HepG2 (cell line): Measurements from ENCODE around the gene ZSCAN26. TPM values are rescaled to one million over a fixed set of nuclear protein-coding genes. Genes with fewer than 3 reads are reported as not detected.
A peak's percentile ranks its signal among the peaks of the same experiment; 100 is the strongest.

Experiments used
- BRCA1 ChIP-seq: sonication (generic); formaldehyde crosslinking; IDR thresholded peaks from 2 replicates; pipeline ENCODE4 v1.4.0; 2020; ENCODE audit warnings: missing genetic modification reagents
- IKZF4 ChIP-seq: sonication (generic); formaldehyde crosslinking; IDR thresholded peaks from 2 replicates; pipeline ENCODE4 v1.5.1; 2020; ENCODE audit warnings: borderline replicate concordance, mild to moderate bottlenecking, low read depth, missing genetic modification reagents; ENCODE audit errors: not compliant biosample characterization
- KLF11 ChIP-seq: IDR thresholded peaks from 2 replicates; pipeline ENCODE4 v1.6.1; 2016; ENCODE audit warnings: missing compliant biosample characterization
- KLF9 ChIP-seq: IDR thresholded peaks from 2 replicates; pipeline ENCODE4 v1.6.1; 2016; ENCODE audit warnings: low read depth
- MED8 ChIP-seq: sonication (generic); formaldehyde crosslinking; IDR thresholded peaks from 2 replicates; pipeline ENCODE4 v1.8.1; 2023; ENCODE audit warnings: mild to moderate bottlenecking, missing genetic modification reagents; ENCODE audit not compliant: insufficient replicate concordance
- RARA ChIP-seq: IDR thresholded peaks from 2 replicates; pipeline ENCODE4 v1.6.1; 2016; ENCODE audit warnings: missing genetic modification reagents, missing compliant biosample characterization
- RFX5 ChIP-seq: IDR thresholded peaks from 2 replicates; pipeline ENCODE4 v1.6.1; 2011; ENCODE audit warnings: low read depth, low read length, improper control_type of control experiment
- SAP130 ChIP-seq: IDR thresholded peaks from 2 replicates; pipeline ENCODE4 v1.6.1; 2016; ENCODE audit warnings: low read depth
- ZBTB7B ChIP-seq: sonication (generic); formaldehyde crosslinking; IDR thresholded peaks from 2 replicates; pipeline ENCODE4 v1.4.0; 2020; ENCODE audit warnings: missing genetic modification reagents
- ZNF530 ChIP-seq: sonication (generic); formaldehyde crosslinking; IDR thresholded peaks from 2 replicates; pipeline ENCODE4 v1.5.0; 2020; ENCODE audit warnings: low read depth, mild to moderate bottlenecking, missing genetic modification reagents
- ZNF558 ChIP-seq: sonication (generic); formaldehyde crosslinking; IDR thresholded peaks from 2 replicates; pipeline ENCODE4 v1.9.0; 2022; ENCODE audit warnings: mild to moderate bottlenecking, missing genetic modification reagents, borderline replicate concordance
- polyA plus RNA-seq, 8 experiments: library from polyadenylated mRNA; depleted of rRNA in 3 of 8; stranded (reverse) in 7 of 8; unstranded in 1 of 8; fragments of >200 nt; fragmentation: Illumina TruSeq in 4 of 8; extraction: Trizol in 4 of 8; gene quantifications; 2 replicates each; pipeline versions ENCODE4 v1.2.1 to v1.2.3, GENCODE V29; 2011 to 2016; ENCODE audit warnings: low read depth in 4 of 8, missing spikeins in 1 of 8, mixed read lengths in 1 of 8; ENCODE audit not compliant: insufficient read depth in 1 of 8
- total RNA-seq, 5 experiments: library from RNA; depleted of rRNA; stranded (reverse); fragments of >200 nt; fragmentation: Illumina TruSeq; extraction: Trizol; gene quantifications; 2 replicates each; pipeline ENCODE4 v1.2.3, GENCODE V29; 2016; ENCODE audit warnings: low read depth in 1 of 5
- TF ChIP-seq, protein P1 (sequence below): sonication (generic); formaldehyde crosslinking; conservative IDR thresholded peaks from 2 replicates; pipeline ENCODE4 v1.4.0; 2020; ENCODE audit warnings: missing genetic modification reagents
- TF ChIP-seq, protein P2 (sequence below): sonication (generic); formaldehyde crosslinking; IDR thresholded peaks from 2 replicates; pipeline ENCODE4 v1.4.0; 2020; ENCODE audit warnings: missing genetic modification reagents
- TF ChIP-seq, protein P3 (sequence below): sonication (generic); formaldehyde crosslinking; IDR thresholded peaks from 2 replicates; pipeline ENCODE4 v1.9.0; 2021; ENCODE audit warnings: missing genetic modification reagents, mild to moderate bottlenecking, borderline replicate concordance
- TF ChIP-seq, protein P4 (sequence below): sonication (generic); formaldehyde crosslinking; IDR thresholded peaks from 2 replicates; pipeline ENCODE4 v1.4.0; 2020; ENCODE audit warnings: missing genetic modification reagents
- TF ChIP-seq, protein P5 (sequence below): IDR thresholded peaks from 2 replicates; pipeline ENCODE4 v1.6.1; 2016; ENCODE audit warnings: low read depth, control low read depth
- TF ChIP-seq, protein P6 (sequence below): sonication (generic); formaldehyde crosslinking; IDR thresholded peaks from 2 replicates; pipeline ENCODE4 v1.4.0; 2020; ENCODE audit warnings: missing genetic modification reagents, borderline replicate concordance

ZSCAN26 gene
- total and polyA plus RNA-seq, 2 of the 13 experiments (the other 11 are each of a cell fraction or from before 2014, with no cell fraction given) = 12.0 to 15.6 TPM

DNA sequence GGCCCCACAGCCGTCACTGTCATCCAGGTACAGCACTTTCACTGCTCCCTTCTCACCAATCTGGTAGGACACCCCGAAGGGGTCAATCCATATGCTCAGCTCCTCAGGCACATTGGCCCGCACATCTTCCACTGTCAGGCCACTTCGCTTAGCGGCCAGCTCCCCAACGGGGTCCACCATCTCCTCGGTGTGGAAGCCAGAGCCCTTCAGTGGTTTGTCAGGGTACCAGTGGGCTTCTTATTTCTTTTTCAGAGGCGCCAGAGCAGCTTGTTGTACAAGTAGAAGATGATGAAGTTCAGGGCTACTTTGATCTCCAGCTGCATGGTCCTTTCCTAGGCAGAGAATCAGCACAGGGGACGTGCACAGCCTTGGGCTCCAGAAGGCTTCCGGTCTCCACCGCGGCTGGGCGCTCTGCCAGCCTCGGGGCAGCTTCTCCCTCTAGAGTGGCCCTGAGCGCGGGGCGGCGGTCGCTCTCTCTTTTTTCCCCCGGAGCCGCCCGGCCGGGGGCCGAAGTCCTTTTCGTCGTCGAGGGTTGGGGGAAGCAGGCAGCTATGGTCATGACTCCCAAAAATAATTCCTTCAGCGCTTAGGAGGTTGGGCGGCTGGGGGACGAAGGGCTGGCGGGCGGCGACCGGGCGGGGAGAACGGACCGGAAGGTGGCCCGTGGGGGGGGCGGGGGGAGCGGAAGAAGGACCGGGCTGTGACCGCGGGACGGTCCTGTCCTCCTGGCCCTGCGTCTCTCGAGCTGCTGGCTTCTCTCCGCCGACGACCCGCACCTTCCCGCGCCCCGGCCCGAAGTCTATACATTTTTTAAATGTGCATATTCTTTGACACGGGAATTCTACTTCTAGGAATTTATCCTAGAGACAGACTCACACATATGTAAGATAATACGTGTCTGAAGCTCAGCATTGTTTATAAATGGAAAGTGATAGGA, 48.4 kb upstream of the ZSCAN26 start (continued):
- TF ChIP-seq ZBTB7B (CRISPR knock-in tag) (0 out of 2 replicates have a peak, but pooled peaks have one; percentile 21), KLF9 (CRISPR knock-in tag) (0 out of 2 replicates have a peak, but pooled peaks have one; percentile 56), MED8 (no peak), RFX5 (no peak), ZNF530 (CRISPR knock-in tag) (no peak), SAP130 (CRISPR knock-in tag) (peak; percentile 75), BRCA1 (CRISPR knock-in tag) (peak; percentile 84; the same call in 1 of the 2 replicates), ZNF558 (peak; percentile 60; the same call in 1 of the 2 replicates), IKZF4 (CRISPR knock-in tag) (peak; percentile 31), RARA (CRISPR knock-in tag) (peak; percentile 40; the same call in 1 of the 2 replicates), KLF11 (CRISPR knock-in tag) (peak; percentile 68; the same call in 1 of the 2 replicates)
- TF ChIP-seq, protein P1, sequence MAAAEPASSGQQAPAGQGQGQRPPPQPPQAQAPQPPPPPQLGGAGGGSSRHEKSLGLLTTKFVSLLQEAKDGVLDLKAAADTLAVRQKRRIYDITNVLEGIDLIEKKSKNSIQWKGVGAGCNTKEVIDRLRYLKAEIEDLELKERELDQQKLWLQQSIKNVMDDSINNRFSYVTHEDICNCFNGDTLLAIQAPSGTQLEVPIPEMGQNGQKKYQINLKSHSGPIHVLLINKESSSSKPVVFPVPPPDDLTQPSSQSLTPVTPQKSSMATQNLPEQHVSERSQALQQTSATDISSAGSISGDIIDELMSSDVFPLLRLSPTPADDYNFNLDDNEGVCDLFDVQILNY = 0 out of 2 replicates have a peak, but pooled peaks have one; percentile 8
- TF ChIP-seq, protein P2, sequence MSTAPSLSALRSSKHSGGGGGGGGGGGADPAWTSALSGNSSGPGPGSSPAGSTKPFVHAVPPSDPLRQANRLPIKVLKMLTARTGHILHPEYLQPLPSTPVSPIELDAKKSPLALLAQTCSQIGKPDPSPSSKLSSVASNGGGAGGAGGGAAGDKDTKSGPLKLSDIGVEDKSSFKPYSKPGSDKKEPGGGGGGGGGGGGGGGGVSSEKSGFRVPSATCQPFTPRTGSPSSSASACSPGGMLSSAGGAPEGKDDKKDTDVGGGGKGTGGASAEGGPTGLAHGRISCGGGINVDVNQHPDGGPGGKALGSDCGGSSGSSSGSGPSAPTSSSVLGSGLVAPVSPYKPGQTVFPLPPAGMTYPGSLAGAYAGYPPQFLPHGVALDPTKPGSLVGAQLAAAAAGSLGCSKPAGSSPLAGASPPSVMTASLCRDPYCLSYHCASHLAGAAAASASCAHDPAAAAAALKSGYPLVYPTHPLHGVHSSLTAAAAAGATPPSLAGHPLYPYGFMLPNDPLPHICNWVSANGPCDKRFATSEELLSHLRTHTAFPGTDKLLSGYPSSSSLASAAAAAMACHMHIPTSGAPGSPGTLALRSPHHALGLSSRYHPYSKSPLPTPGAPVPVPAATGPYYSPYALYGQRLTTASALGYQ (CRISPR knock-in tag) = peak; percentile 64; the same call in 1 of the 2 replicates
- TF ChIP-seq, protein P3, sequence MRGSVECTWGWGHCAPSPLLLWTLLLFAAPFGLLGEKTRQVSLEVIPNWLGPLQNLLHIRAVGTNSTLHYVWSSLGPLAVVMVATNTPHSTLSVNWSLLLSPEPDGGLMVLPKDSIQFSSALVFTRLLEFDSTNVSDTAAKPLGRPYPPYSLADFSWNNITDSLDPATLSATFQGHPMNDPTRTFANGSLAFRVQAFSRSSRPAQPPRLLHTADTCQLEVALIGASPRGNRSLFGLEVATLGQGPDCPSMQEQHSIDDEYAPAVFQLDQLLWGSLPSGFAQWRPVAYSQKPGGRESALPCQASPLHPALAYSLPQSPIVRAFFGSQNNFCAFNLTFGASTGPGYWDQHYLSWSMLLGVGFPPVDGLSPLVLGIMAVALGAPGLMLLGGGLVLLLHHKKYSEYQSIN (CRISPR knock-in tag) = no peak
- TF ChIP-seq, protein P4, sequence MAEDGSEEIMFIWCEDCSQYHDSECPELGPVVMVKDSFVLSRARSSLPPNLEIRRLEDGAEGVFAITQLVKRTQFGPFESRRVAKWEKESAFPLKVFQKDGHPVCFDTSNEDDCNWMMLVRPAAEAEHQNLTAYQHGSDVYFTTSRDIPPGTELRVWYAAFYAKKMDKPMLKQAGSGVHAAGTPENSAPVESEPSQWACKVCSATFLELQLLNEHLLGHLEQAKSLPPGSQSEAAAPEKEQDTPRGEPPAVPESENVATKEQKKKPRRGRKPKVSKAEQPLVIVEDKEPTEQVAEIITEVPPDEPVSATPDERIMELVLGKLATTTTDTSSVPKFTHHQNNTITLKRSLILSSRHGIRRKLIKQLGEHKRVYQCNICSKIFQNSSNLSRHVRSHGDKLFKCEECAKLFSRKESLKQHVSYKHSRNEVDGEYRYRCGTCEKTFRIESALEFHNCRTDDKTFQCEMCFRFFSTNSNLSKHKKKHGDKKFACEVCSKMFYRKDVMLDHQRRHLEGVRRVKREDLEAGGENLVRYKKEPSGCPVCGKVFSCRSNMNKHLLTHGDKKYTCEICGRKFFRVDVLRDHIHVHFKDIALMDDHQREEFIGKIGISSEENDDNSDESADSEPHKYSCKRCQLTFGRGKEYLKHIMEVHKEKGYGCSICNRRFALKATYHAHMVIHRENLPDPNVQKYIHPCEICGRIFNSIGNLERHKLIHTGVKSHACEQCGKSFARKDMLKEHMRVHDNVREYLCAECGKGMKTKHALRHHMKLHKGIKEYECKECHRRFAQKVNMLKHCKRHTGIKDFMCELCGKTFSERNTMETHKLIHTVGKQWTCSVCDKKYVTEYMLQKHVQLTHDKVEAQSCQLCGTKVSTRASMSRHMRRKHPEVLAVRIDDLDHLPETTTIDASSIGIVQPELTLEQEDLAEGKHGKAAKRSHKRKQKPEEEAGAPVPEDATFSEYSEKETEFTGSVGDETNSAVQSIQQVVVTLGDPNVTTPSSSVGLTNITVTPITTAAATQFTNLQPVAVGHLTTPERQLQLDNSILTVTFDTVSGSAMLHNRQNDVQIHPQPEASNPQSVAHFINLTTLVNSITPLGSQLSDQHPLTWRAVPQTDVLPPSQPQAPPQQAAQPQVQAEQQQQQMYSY (CRISPR knock-in tag) = peak; percentile 74
- TF ChIP-seq, protein P5, sequence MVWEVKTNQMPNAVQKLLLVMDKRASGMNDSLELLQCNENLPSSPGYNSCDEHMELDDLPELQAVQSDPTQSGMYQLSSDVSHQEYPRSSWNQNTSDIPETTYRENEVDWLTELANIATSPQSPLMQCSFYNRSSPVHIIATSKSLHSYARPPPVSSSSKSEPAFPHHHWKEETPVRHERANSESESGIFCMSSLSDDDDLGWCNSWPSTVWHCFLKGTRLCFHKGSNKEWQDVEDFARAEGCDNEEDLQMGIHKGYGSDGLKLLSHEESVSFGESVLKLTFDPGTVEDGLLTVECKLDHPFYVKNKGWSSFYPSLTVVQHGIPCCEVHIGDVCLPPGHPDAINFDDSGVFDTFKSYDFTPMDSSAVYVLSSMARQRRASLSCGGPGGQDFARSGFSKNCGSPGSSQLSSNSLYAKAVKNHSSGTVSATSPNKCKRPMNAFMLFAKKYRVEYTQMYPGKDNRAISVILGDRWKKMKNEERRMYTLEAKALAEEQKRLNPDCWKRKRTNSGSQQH (CRISPR knock-in tag) = peak; percentile 50; the same call in 1 of the 2 replicates
- TF ChIP-seq, protein P6, sequence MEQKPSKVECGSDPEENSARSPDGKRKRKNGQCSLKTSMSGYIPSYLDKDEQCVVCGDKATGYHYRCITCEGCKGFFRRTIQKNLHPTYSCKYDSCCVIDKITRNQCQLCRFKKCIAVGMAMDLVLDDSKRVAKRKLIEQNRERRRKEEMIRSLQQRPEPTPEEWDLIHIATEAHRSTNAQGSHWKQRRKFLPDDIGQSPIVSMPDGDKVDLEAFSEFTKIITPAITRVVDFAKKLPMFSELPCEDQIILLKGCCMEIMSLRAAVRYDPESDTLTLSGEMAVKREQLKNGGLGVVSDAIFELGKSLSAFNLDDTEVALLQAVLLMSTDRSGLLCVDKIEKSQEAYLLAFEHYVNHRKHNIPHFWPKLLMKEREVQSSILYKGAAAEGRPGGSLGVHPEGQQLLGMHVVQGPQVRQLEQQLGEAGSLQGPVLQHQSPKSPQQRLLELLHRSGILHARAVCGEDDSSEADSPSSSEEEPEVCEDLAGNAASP (CRISPR knock-in tag) = no peak; the same call in 1 of the 2 replicates
